HL-60/S4 treated with retinoic acid at 250 ng/mL for 4 days and 3 days (cell line): ENCODE data around the gene RAN.

Source experiments
- in situ Hi-C: fragments of 300-500 bp; cut with MboI; formaldehyde crosslinking; loops from 2 replicates; pipeline ENCODE4 v1.7.0; 2022; ENCODE audit warnings: low sequenced_read_pairs

Gene RAN

DNA sequence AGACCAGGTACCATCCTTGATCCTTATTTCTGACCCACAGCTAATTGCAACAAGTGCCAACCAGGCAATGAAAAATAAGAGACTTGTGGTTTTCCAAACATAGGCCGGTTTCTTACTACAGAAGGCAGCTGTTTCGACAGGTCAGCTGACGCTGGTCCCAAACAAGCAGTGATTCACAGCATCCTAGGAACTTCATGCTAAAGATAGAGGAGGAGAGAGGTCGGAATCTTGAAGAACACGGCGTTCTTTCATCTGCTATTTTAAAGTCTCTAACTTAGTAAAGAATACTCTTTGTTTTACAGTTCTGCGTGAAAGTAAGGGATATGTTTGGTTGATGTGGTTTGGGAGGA lies 53.8 kb downstream of the RAN start:
- in situ Hi-C loops = no loop called here
